Measurements from ENCODE around the gene ZNF660.

GRCh38 chr3:44568561-44568960 is 16.2 kb upstream of the ZNF660 start:
- TF ChIP-seq POLR2A (IDR thresholded peaks at IDR 0.05), result no peak
- no peak for TF ChIP-seq CTCF (IDR thresholded peaks at IDR 0.05)

All from upper lobe of left lung (tissue), 4 donors.